GM12864 (cell line): ENCODE results near the gene GALNT16.

ENCODE experiments used
- DNase-seq: peaks from one replicate; pipeline ENCODE4 v3.0.0-alpha.2; 2011; ENCODE audit warnings: low read depth
- H3K4me3 ChIP-seq: 2 replicates; pipeline ENCODE4 v1.5.1; 2011; ENCODE audit warnings: mild to moderate bottlenecking, low read depth, low read length, control low read depth
- TF ChIP-seq, protein P1 (sequence below): IDR thresholded peaks from 2 replicates; pipeline ENCODE4 v1.5.1; 2011; ENCODE audit warnings: low read depth, mild to moderate bottlenecking, moderate library complexity, low read length, control low read depth, inconsistent platforms; ENCODE audit errors: missing control alignments

Gene GALNT16

GRCh38 chr14:69326611-69327010 is 66.7 kb downstream of the GALNT16 start:
- H3K4me3 ChIP-seq = no peak overlapping the region
- TF ChIP-seq, protein P1, sequence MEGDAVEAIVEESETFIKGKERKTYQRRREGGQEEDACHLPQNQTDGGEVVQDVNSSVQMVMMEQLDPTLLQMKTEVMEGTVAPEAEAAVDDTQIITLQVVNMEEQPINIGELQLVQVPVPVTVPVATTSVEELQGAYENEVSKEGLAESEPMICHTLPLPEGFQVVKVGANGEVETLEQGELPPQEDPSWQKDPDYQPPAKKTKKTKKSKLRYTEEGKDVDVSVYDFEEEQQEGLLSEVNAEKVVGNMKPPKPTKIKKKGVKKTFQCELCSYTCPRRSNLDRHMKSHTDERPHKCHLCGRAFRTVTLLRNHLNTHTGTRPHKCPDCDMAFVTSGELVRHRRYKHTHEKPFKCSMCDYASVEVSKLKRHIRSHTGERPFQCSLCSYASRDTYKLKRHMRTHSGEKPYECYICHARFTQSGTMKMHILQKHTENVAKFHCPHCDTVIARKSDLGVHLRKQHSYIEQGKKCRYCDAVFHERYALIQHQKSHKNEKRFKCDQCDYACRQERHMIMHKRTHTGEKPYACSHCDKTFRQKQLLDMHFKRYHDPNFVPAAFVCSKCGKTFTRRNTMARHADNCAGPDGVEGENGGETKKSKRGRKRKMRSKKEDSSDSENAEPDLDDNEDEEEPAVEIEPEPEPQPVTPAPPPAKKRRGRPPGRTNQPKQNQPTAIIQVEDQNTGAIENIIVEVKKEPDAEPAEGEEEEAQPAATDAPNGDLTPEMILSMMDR = no peak
- DNase-seq = no peak

- no peak overlapping the region for H3K4me3 ChIP-seq
- DNase-seq = no peak
- TF ChIP-seq, protein P1 = no peak
These were observed 67.5 kb downstream of the GALNT16 start for GRCh38 chr14:69327507-69327906.

GRCh38 chr14:69328317-69328716 is 68.4 kb downstream of the GALNT16 start:
- H3K4me3 ChIP-seq = no peak overlapping the region
- TF ChIP-seq, protein P1 = no peak
- no peak for DNase-seq

GRCh38 chr14:69328765-69329164 is 68.8 kb downstream of the GALNT16 start:
- TF ChIP-seq, protein P1 = no peak
- no peak for DNase-seq
- no peak overlapping the region for H3K4me3 ChIP-seq

DNA sequence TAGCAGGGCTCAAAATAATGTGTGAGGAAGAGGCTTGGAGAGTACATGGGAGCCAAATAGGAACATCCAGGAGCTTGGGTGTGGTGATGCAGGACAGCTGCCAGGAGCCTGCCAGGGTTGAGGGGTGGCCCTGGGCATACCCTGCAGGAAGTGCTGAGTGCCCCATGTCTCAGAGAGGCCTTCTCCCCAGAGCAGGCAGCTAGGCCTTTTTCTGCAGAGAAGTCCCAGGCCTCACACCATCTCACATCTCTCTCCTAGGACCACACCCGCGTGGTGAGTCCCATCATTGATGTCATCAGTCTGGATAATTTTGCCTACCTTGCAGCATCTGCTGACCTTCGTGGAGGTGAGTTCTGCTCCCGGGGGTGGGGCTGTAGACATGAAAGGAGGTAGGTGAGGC is 71.2 kb downstream of the GALNT16 start:
- DNase-seq = no peak
- TF ChIP-seq, protein P1 = no peak
- no peak overlapping the region for H3K4me3 ChIP-seq

- DNase-seq = no peak
- TF ChIP-seq, protein P1 = no peak
These were observed 72.9 kb downstream of the GALNT16 start for GRCh38 chr14:69332782-69333395.

GRCh38 chr14:69333791-69334337 is 73.9 kb downstream of the GALNT16 start:
- DNase-seq = no peak
- H3K4me3 ChIP-seq = no peak overlapping the region
- TF ChIP-seq, protein P1 = no peak

More at GRCh38 chr14:69332782-69333395, 72.9 kb downstream of the GALNT16 start:
- H3K4me3 ChIP-seq = no peak overlapping the region
